GM21360 (cell line): Measurements from ENCODE around the gene SLAMF9.

Source experiments
- ATAC-seq: cut with Tn5 transposase; IDR thresholded peaks from one replicate; pipeline ENCODE4 v1.9.1; 2021; ENCODE audit warnings: mild to moderate bottlenecking, moderate library complexity; ENCODE audit not compliant: unreplicated experiment

The SLAMF9 gene

DNA sequence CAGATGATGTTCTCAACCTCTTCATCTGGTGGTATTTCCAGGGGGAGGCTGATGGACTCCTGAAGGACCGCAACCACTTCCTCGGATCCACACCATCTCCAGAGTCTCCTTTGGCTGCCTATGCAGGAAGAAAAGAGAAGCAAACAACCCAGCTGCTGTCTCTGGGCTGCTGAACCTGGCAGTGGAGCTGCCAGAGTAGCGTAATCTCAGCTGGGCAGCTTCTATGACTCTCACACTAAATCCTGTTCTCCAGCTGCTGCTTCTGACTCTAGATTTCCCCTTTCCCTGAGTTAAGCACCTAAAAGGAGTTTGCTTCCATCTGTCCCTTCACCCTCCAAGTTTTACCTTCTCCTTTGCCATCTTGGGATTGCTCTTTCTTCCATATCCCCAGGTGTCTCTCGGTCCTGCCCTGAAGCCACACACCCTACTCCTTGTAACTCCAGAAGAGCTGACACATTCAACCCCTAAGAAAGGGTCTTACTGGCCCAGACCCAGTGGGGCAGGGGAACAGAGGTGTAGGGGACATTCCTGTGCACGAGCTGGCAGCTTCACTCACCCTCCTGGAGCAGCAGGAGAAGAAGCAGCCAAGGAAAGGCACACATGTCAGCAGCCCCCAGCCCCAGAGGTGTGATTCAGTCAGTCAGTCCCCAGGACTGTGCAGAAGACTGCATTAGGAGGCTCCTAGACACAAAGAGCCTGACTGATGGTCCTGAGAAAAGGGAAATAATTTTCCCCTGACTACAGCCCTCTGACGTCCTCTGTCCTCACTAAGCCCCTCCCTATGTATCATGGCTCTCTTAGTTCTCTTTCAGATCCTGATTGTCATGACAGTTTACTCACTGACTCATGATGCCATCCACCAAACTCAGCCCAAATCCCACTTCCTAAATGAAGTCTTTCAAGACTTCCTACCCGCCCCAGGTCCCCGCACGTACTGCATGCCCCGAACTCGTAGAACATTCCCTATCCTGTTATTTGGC, at the start of gene SLAMF9:
TSS of gene SLAMF9 (minus strand) at position 702 of the 980 bp plus-strand sequence. CDS start at position 602, 100 bp downstream.
- ATAC-seq = no peak

DNA sequence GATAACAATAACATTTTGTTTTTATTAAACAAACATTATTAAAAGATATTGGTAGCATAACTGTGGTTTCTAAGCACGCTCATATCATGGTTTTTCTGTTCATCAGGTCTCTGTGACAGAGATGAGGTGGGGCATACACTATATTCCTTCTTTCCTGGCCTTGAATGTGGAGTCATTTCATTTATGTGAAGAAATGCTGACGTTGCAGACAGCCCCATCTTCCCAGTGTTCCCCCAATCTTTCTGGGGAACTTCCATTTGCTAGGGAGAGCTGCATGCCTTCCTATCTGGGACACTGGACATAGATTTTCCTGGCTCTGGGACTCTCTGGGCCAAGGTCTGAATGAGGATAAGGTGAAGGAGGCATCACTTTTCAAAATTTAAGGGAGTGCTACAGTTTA, 47.4 kb upstream of the SLAMF9 start:
- no peak for ATAC-seq

DNA sequence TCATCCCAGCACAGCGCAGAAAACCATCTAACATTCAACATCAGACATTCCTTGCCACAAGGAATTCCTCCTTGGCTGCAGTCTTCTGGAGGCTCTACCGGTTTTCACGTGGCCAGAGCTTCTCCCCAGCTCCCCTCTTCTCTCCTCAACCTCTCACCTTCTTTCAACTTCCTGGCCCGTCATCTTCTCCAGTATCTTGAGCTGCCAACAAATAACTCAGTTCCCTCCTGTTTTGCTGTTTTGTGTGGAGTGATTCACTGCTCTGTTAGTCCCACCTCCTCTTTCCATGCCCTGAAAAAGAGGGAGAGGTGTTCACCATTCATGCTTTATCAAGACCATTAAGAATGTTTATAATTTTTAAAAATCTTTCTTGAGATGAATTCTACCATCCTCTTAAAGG, 45.2 kb upstream of the SLAMF9 start:
- ATAC-seq = no peak

DNA sequence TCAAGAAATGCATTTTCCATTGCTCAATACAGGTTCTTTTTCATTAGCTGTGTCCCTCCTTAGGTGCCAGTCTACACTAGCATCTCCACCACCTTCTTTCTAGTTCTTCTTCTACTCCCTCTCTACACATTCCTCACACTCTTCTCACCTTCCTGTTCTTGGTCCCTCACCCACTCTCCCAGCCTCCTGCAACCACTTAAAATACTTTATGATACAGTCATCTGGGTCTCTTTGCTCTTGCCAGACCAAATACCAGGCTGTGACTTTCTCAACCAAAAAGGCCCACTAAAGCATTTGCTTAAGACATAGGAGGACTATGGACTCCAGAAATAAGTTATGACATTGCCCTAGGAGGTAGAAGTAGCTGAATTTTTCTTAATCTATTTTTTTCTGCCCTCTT, 42.6 kb upstream of the SLAMF9 start:
- no peak for ATAC-seq

DNA sequence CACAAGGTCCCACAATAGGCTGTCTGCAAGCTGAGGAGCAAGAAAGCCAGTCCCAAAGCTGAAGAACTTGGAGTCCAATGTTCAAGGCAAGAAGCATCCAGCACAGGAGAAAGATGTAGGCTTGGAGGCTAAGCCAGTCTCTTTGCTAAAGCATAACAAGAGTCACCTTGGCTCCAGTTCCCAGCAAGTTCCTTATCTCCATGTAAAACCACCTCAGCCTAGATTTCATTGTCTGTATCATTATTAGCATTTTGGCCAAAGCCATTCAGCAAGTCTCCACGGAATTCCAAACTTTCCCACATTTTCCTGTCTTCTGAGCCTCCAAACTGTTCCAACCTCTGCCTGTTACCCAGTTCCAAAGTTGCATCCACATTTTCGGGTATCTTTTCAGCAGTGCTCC, 40.9 kb upstream of the SLAMF9 start:
- ATAC-seq = no peak

DNA sequence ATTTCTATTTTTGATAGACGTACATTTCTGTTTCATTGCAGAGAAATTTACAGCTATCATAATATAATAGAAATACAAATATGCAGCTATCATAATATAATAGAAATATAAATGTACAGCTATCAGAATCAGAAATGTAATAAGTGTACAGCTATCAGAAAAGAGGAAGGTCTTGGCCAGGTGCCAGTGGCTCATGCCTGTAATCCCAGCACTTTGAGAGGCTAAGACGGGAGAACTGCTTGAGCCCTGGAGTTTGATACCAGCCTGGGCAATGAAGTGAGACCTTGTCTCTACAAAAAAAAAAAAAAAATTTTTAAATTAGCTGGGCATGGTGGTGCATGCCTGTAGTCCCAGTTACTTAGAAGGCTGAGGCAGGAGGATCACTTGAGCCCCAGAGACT, 39.9 kb upstream of the SLAMF9 start:
- no peak for ATAC-seq

DNA sequence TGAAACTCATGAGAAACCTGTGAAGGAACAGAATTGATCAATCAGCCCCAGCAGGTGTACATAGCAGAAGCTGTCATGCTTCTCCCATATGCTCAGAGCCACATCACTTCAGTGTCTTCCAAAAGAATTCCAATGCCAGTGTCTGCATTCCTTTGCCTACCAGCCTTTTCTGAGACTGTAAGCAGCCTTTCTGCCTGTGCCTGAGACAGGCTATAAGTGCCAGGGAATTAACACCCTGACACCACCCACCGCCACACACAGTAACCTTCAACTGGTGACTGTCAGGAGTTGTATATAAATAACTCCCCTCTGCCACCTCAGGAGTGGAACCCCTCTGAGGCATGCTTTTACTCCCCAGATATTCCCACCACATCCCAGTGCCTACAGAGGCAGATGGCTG, 38.1 kb upstream of the SLAMF9 start:
- no peak for ATAC-seq

DNA sequence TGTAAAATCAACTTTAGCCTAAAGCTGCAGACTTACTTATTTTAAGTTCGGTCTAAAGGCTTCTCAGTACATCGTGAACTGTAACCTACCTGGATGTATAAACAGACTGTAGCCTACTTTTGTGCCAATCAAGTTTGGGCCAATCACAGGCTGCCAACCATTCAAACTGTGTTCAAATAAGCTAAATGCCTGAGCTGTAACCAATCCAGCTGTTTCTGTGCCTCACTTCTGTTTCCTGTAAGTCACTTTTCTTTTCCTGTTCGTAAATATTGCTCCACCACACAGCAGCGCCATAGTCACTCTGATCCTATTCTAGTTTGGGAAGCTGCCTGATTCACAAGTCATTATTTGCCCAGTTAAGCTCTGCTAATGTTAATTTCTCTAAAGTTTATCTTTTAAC, 37.5 kb upstream of the SLAMF9 start:
- no peak for ATAC-seq

DNA sequence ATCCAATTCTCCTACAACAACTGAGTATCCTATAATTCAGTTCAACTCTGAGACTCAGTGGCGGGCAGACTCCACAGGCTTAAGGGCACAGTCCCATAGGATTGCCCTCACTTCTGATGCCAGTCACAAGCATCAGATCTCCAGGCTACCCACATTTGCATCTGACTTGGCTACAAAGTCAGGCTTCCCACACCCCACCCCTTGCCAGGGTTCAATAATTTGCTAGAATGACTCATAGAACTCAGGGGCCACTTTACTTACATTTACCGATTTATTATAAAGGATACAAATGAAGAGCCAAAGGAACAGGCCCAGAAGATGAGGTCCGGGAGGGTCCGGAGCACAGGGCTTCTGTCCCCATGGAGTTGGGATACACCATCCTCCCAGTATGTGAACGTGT, 36.0 kb upstream of the SLAMF9 start:
- ATAC-seq = no peak

DNA sequence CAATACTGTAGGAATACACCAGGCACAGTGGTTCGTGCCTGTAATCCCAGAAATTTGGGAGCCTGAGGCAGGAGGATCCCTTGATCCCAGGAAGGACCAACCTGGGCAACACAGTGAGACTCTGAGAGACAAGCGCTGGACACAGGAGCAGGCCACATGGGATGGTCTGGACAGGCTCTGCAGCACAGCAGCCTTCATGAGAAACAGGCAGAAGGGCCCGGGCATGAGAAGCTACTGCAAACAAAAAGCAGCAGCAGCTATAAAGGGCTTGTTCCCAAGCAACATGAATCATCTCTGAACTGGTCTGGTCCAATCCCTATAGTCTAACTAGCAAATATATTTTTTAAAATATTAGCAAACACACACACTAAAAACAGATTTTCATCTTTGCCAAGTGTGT, 35.5 kb upstream of the SLAMF9 start:
- no peak for ATAC-seq

DNA sequence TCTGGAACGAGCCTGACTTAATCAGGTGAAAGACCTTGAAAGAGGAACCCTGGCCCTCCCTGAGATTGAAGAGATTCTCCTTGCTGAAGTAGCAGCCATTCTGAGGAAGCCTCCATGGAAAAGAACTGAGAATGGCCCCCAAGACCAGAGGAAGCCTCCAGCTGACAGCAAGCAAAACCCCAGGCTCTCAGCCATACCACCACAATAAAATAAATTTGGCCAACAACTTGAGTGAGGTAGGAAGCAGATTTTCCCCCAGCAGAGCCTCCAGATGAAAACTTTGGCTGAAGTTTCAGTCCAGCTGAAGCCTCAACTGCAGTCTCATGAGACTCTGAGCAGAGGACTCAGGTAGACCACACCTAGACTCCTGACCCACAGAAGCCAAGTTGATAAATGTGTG, 34.0 kb upstream of the SLAMF9 start:
- no peak for ATAC-seq

DNA sequence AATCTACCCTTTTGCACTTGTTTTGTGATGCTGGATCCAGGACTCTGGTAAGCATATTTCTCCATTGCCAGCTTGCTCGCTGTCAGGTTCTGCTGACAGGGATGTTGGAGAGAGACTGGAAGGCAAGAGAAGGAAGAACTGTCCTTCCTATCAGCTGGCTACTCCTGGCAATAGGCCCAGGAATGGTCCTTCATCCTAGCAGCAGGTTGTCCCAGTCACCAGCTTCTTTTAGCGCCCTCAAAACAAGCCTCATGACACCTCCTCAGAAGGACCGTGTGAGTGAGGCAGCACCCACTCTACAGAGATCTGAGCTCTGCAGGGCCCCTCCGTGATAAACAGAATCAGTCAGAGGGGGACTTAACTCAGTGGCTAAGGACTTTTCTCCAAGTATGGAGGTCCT, 33.1 kb upstream of the SLAMF9 start:
- no peak for ATAC-seq

DNA sequence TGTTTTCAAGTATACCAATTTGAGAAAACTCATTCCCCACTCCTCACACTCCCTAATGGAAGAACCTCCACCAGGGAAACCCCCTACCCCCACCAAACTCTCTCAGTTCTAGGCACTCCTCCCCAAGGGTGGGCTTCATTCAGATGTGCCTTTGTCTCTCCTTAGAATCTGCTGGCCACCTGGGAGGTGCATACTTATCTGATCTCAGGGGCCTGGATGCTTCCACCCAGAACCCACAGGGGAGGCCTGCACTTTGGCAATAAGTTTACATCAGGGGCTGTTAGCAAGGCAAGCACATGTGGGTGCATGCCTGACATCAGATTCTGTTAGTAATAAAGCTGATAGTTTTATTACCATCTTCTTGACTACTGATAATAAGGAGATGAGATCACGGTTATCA, 32.5 kb upstream of the SLAMF9 start:
- ATAC-seq = no peak

DNA sequence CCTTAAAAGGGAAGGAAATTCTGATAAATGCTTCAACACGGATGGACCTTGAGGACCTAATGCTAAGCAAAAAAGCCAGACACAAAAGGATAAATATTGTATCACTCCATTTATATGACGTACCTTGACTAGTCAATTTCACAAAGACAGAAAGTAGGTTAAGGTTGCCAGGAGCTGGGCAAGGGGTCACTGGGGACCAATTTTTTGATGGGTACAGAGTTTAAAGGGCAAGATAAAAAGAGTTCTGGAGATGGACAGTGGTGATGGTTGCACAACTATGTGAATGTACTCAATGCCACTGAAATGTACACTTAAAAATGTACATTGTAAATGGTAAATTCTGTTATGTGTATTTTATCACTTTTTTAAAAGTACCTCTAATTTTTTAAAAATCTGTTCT, 32.1 kb upstream of the SLAMF9 start:
- no peak for ATAC-seq

DNA sequence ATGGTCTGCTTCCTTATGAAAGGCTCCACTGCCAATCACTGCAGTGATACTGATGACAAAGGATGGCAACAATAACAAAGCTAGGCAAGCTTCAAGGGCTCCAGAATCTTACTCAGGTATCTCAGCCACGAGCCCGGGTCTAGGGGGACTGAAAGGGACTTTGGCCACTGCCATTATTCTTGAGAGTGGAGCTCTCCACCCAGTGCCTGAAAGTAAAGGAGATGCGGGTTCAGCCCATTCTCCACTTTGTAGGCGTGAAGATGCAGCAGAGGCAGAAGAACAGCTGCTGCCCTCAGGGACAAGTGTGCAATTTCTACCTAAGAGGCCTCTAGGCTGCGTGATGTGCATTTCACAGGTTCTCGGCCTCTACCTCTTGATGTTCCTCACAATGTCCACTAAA, 31.4 kb upstream of the SLAMF9 start:
- ATAC-seq = no peak

DNA sequence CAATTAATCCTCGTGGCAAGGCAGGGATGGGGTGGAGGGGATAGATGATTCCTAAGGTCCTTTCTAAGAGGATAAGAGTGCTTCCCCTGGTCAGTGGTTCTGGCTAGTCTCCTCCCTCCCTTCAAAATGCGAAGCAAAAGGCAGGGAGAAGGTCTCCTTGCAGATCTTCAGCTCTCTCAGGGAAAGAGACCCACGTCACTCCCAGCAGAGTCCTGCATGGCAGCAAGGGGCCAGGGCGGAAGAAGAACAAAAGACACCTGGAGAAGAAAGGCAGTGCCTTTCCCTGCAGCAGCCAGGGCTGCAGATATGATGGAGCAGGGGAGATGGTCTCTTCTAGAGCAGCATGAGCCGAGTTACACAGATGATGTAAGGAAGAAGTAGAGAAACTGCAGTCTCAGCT, 29.6 kb upstream of the SLAMF9 start:
- no peak for ATAC-seq

DNA sequence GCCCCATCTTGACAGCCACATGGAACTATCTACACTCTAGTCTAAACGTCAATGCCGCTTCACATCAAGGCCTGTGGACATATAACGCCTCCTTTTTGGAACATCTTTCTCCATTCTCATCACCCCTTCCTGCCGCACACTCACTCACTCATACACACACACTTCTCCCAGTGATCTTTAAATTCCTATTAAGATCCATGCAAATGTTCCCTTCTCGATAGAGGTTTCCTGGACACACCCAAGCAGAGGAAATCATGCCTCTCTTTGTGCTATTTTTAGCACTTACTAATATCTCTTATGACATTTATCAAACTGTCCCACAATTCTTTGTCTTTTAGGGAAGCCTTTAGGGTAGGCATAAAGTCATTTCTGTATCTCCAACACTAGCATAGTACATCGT, 28.2 kb upstream of the SLAMF9 start:
- ATAC-seq = no peak

DNA sequence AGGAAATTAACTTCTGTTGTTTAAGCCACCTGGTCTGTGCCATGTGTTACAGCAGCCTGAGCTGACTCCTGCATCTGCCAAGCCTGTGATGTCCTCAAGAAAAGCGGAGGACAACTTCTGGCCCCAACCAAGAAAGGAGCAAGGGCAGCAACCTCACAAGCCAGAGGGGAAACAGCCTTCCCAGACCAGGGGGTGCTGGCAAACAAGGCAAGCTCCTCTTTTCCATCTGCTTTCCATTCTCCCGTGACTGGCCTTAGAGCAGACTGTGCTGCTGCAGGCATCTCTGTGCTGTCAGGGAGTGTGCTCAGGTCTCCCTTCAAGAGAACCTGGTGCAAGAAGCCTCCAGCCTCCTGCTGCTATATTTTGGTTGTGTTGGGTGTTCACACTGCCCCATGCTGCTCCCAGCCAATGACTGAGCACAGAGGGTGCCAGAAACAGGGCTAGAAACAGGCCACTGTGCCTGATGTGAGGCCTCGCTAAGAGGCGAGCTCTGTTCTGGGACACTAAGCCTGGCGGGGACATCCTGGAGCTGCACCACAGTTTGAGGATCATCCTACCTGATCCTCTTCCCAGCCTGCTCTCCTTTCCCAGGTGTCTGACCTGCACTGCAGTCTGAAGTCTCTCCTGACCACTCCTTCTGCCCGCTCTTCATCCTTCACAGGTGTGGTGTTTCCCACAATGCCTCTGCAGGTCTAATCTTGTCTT, 27.5 kb upstream of the SLAMF9 start:
- no peak for ATAC-seq

DNA sequence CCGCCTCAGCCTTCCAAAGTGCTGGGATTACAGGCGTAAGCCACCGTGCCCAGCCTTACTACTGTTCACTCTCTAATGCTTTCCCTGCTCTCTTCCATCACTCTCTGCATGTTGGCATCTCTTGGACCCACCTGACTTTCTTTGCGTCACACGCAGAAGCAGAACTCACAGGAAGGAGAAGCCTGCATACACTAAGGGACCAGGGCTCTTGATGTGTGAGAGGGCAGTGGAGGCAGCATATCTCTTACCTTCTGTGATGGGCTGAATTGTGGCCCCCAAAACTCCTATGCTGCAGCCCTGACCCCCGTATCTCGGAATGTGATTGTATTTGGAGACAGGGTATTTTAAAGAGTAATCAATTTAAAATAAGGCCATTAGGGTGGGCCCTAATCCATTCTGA, 26.7 kb upstream of the SLAMF9 start:
- ATAC-seq = no peak

DNA sequence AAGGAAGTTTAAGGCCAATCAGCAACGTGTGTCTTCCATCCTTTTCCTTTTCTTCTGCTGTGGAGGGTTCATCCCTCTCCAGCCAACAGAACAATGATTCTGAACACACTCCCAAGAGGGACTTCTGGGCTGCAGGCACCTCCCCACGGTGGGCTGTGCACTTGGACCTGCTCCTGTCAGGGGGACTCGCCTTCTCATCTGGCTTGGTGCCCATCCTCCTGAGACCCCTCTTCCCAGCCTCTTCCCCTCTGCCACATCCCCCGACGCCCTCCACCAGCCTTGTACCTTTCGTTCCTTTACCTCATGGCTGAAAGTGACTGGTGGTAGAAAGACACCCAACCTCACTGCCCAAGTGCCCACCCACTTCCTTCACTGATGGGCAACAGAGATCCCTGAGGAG, 26.0 kb upstream of the SLAMF9 start:
- ATAC-seq = no peak

DNA sequence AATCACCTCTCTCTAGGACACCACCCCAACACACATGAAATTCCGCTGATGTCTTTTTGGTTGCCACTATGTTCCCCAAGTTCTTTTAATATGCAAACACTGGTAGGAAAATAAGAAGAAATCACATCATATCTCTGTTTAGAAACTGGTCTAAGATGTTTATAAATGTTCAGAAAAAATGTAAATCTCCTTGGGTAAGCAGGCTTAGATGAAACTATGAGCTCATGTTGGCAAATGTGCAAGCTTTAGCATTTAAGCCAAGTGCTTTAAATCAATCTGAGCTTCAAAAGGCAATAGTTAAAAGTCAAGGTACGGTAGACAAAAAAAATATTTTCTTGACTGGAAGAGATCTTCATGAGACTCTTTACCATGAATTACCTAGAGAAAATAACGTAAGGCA, 25.2 kb upstream of the SLAMF9 start:
- ATAC-seq = no peak

DNA sequence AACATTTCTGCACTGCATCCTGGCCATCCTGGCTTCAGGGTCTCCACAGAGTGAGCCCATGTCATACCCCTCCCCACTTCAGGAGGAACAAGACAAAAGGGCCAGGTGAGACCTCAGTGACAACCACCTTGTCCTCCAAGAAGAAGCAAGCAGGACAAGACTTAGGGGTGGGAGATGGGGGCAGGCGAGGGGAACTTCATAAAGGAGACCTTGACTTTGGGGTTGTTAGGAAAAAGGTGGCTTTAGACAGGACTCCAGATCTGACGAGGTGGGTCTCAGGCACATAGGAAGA, 24.0 kb upstream of the SLAMF9 start:
- ATAC-seq = no peak
